WERI-Rb-1 (cell line): ENCODE data around the gene MATN3.

Experiments used
- DNase-seq: peaks from one replicate; pipeline ENCODE4 v3.0.0-alpha.2; 2020
- H3K27ac ChIP-seq: fragments of 250-450 bp; sonication (Bioruptor Pico); 2 replicates; pipeline ENCODE4 v1.5.1; 2020; ENCODE audit warnings: mild to moderate bottlenecking, moderate library complexity
- H3K27me3 ChIP-seq: fragments of 250-450 bp; sonication (Bioruptor Pico); 2 replicates; pipeline ENCODE4 v1.5.1; 2021; ENCODE audit warnings: mild to moderate bottlenecking, low read depth, moderate library complexity; ENCODE audit not compliant: insufficient read depth, severe bottlenecking
- H3K36me3 ChIP-seq: fragments of 250-450 bp; sonication (Bioruptor Pico); 2 replicates; pipeline ENCODE4 v1.5.1; 2020; ENCODE audit warnings: mild to moderate bottlenecking, moderate library complexity
- H3K4me3 ChIP-seq: 2 replicates; pipeline ENCODE4 v1.5.1; 2011; ENCODE audit warnings: low read depth, mild to moderate bottlenecking, control low read depth, low read length
- H3K9me3 ChIP-seq: fragments of 250-450 bp; sonication (Bioruptor Pico); 2 replicates; pipeline ENCODE4 v1.5.1; 2021; ENCODE audit warnings: mild to moderate bottlenecking, moderate library complexity; ENCODE audit not compliant: severe bottlenecking
- CTCF ChIP-seq: IDR thresholded peaks from 2 replicates; pipeline ENCODE4 v1.5.1; 2011; ENCODE audit warnings: low read depth, mild to moderate bottlenecking, control low read depth, inconsistent platforms, low read length

Gene MATN3

GRCh38 chr2:19982268-19982667 is 30.2 kb downstream of the MATN3 start:
- no peaks in the 10 kb centered on the region for H3K9me3 ChIP-seq
- no peak for DNase-seq
- H3K27ac ChIP-seq: no peak overlapping the region
- no peaks in the 10 kb centered on the region for H3K27me3 ChIP-seq
- H3K4me3 ChIP-seq: no peak overlapping the region
- H3K36me3 ChIP-seq: peaks cover 45% of the 10 kb centered on the region
- no peak for TF ChIP-seq CTCF

- H3K9me3 ChIP-seq: no peaks in the 10 kb centered on the region
- H3K36me3 ChIP-seq: peaks cover 40% of the 10 kb centered on the region
- no peaks in the 10 kb centered on the region for H3K27me3 ChIP-seq
- TF ChIP-seq CTCF: no peak
- no peak for DNase-seq
- H3K4me3 ChIP-seq: no peak overlapping the region
- H3K27ac ChIP-seq: no peak overlapping the region
Observed at GRCh38 chr2:19979932-19980331, 32.5 kb downstream of the MATN3 start.

- Histone ChIP-seq H3K9me3 (no peaks in the 10 kb centered on the region), H3K27ac (no peak overlapping the region), H3K36me3 (peaks cover 31% of the 10 kb centered on the region), H3K27me3 (no peaks in the 10 kb centered on the region), H3K4me3 (no peak overlapping the region)
- TF ChIP-seq CTCF: no peak
- no peak for DNase-seq
Observed at GRCh38 chr2:19973466-19973865, 39.0 kb downstream of the MATN3 start.

- Histone ChIP-seq H3K36me3 (peaks cover 20% of the 10 kb centered on the region), H3K4me3 (no peak overlapping the region), H3K9me3 (no peaks in the 10 kb centered on the region), H3K27me3 (no peaks in the 10 kb centered on the region), H3K27ac (no peak overlapping the region)
- DNase-seq: no peak
- no peak for TF ChIP-seq CTCF
Observed at GRCh38 chr2:19971691-19972090, 40.8 kb downstream of the MATN3 start.

- Histone ChIP-seq H3K36me3 (no peaks in the 10 kb centered on the region; the same call in 1 of the 2 replicates), H3K27ac (no peak overlapping the region), H3K27me3 (no peaks in the 10 kb centered on the region), H3K9me3 (no peaks in the 10 kb centered on the region), H3K4me3 (no peak overlapping the region)
- no peak for TF ChIP-seq CTCF
- no peak for DNase-seq
Observed at GRCh38 chr2:19963386-19963785, 49.1 kb downstream of the MATN3 start.
